Measurements from ENCODE around the gene TTI1. TPM values are rescaled to one million over a fixed set of nuclear protein-coding genes. Genes with fewer than 3 reads are reported as not detected.

TTI1 gene
- total and polyA plus RNA-seq, 2 of the 13 experiments (the other 11 are each of a cell fraction or from before 2014, with no cell fraction given), result 22.9 to 39.8 TPM

DNA sequence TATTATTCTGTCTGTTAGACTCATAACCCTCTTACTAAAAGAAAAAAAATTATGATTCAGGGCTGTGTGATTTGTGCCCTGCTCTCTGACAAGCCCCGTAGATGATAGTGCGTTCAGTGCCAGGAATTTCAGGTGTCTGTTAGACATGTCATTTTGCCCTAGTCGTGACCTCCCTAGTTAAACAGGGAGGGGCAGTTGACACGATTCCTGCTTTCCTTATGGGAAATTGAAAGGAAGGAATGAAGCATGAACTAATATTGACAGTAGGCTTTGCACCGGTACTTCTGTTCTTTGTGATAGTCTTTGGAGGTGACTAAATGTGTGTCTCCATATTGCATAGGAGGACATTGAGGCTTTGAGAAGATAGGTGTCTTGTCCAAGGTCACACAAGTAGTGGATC, 26.6 kb upstream of the TTI1 start (continued):
- TF ChIP-seq CC2D1A (CRISPR knock-in tag; IDR thresholded peaks at IDR 0.05) (no peak), TAF1 (CRISPR knock-in tag; IDR thresholded peaks at IDR 0.05) (no peak), ZFP90 (CRISPR knock-in tag; IDR thresholded peaks at IDR 0.05; ENCODE audit: borderline replicate concordance) (no peak), DNMT3B (CRISPR knock-in tag; conservative IDR thresholded peaks at IDR 0.05) (no peak), ZBTB1 (CRISPR knock-in tag; IDR thresholded peaks at IDR 0.05; ENCODE audit: borderline replicate concordance) (no peak), ZNF343 (CRISPR knock-in tag; IDR thresholded peaks at IDR 0.05) (no peak), MAFK (conservative IDR thresholded peaks at IDR 0.05 in 1 of 2, IDR thresholded peaks at IDR 0.05 in 1 of 2; ENCODE audit: low read length in 2 of 2) (no peak), ZKSCAN5 (CRISPR knock-in tag; IDR thresholded peaks at IDR 0.05) (no peak), GATAD2A (CRISPR knock-in tag; IDR thresholded peaks at IDR 0.05) (peak; percentile 18; the same call in 1 of the 2 replicates), ZNF766 (CRISPR knock-in tag; IDR thresholded peaks at IDR 0.05; ENCODE audit: borderline replicate concordance) (no peak), NFE2 (CRISPR knock-in tag; IDR thresholded peaks at IDR 0.05) (no peak), ZNF333 (CRISPR knock-in tag; IDR thresholded peaks at IDR 0.05; ENCODE audit: borderline replicate concordance) (no peak), CENPX (CRISPR knock-in tag; IDR thresholded peaks at IDR 0.05) (no peak), ZNF451 (CRISPR knock-in tag; IDR thresholded peaks at IDR 0.05) (no peak), GTF2F1 (IDR thresholded peaks at IDR 0.05; ENCODE audit: low read length) (no peak)
- TF ChIP-seq, protein P1, sequence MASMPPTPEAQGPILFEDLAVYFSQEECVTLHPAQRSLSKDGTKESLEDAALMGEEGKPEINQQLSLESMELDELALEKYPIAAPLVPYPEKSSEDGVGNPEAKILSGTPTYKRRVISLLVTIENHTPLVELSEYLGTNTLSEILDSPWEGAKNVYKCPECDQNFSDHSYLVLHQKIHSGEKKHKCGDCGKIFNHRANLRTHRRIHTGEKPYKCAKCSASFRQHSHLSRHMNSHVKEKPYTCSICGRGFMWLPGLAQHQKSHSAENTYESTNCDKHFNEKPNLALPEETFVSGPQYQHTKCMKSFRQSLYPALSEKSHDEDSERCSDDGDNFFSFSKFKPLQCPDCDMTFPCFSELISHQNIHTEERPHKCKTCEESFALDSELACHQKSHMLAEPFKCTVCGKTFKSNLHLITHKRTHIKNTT (CRISPR knock-in tag; IDR thresholded peaks at IDR 0.05), result no peak
- TF ChIP-seq, protein P2, sequence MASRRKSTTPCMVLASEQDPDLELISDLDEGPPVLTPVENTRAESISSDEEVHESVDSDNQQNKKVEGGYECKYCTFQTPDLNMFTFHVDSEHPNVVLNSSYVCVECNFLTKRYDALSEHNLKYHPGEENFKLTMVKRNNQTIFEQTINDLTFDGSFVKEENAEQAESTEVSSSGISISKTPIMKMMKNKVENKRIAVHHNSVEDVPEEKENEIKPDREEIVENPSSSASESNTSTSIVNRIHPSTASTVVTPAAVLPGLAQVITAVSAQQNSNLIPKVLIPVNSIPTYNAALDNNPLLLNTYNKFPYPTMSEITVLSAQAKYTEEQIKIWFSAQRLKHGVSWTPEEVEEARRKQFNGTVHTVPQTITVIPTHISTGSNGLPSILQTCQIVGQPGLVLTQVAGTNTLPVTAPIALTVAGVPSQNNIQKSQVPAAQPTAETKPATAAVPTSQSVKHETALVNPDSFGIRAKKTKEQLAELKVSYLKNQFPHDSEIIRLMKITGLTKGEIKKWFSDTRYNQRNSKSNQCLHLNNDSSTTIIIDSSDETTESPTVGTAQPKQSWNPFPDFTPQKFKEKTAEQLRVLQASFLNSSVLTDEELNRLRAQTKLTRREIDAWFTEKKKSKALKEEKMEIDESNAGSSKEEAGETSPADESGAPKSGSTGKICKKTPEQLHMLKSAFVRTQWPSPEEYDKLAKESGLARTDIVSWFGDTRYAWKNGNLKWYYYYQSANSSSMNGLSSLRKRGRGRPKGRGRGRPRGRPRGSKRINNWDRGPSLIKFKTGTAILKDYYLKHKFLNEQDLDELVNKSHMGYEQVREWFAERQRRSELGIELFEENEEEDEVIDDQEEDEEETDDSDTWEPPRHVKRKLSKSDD (CRISPR knock-in tag; IDR thresholded peaks at IDR 0.05; ENCODE audit: low read depth), result no peak
- TF ChIP-seq, protein P3, sequence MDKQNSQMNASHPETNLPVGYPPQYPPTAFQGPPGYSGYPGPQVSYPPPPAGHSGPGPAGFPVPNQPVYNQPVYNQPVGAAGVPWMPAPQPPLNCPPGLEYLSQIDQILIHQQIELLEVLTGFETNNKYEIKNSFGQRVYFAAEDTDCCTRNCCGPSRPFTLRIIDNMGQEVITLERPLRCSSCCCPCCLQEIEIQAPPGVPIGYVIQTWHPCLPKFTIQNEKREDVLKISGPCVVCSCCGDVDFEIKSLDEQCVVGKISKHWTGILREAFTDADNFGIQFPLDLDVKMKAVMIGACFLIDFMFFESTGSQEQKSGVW (CRISPR knock-in tag; IDR thresholded peaks at IDR 0.05; ENCODE audit: borderline replicate concordance), result no peak
- TF ChIP-seq, protein P4, sequence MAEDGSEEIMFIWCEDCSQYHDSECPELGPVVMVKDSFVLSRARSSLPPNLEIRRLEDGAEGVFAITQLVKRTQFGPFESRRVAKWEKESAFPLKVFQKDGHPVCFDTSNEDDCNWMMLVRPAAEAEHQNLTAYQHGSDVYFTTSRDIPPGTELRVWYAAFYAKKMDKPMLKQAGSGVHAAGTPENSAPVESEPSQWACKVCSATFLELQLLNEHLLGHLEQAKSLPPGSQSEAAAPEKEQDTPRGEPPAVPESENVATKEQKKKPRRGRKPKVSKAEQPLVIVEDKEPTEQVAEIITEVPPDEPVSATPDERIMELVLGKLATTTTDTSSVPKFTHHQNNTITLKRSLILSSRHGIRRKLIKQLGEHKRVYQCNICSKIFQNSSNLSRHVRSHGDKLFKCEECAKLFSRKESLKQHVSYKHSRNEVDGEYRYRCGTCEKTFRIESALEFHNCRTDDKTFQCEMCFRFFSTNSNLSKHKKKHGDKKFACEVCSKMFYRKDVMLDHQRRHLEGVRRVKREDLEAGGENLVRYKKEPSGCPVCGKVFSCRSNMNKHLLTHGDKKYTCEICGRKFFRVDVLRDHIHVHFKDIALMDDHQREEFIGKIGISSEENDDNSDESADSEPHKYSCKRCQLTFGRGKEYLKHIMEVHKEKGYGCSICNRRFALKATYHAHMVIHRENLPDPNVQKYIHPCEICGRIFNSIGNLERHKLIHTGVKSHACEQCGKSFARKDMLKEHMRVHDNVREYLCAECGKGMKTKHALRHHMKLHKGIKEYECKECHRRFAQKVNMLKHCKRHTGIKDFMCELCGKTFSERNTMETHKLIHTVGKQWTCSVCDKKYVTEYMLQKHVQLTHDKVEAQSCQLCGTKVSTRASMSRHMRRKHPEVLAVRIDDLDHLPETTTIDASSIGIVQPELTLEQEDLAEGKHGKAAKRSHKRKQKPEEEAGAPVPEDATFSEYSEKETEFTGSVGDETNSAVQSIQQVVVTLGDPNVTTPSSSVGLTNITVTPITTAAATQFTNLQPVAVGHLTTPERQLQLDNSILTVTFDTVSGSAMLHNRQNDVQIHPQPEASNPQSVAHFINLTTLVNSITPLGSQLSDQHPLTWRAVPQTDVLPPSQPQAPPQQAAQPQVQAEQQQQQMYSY (CRISPR knock-in tag; IDR thresholded peaks at IDR 0.05), result 0 out of 2 replicates have a peak, but pooled peaks have one; percentile 36
- TF ChIP-seq, protein P5, sequence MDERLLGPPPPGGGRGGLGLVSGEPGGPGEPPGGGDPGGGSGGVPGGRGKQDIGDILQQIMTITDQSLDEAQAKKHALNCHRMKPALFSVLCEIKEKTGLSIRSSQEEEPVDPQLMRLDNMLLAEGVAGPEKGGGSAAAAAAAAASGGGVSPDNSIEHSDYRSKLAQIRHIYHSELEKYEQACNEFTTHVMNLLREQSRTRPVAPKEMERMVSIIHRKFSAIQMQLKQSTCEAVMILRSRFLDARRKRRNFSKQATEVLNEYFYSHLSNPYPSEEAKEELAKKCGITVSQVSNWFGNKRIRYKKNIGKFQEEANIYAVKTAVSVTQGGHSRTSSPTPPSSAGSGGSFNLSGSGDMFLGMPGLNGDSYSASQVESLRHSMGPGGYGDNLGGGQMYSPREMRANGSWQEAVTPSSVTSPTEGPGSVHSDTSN (CRISPR knock-in tag; IDR thresholded peaks at IDR 0.05), result no peak
- TF ChIP-seq, protein P6, sequence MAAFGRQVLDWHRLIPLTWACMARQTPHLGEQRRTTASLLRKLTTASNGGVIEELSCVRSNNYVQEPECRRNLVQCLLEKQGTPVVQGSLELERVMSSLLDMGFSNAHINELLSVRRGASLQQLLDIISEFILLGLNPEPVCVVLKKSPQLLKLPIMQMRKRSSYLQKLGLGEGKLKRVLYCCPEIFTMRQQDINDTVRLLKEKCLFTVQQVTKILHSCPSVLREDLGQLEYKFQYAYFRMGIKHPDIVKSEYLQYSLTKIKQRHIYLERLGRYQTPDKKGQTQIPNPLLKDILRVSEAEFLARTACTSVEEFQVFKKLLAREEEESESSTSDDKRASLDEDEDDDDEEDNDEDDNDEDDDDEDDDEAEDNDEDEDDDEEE (CRISPR knock-in tag; IDR thresholded peaks at IDR 0.05), result no peak

Data from HepG2 (cell line).